Measurements from ENCODE around the gene G3BP2.

DNA sequence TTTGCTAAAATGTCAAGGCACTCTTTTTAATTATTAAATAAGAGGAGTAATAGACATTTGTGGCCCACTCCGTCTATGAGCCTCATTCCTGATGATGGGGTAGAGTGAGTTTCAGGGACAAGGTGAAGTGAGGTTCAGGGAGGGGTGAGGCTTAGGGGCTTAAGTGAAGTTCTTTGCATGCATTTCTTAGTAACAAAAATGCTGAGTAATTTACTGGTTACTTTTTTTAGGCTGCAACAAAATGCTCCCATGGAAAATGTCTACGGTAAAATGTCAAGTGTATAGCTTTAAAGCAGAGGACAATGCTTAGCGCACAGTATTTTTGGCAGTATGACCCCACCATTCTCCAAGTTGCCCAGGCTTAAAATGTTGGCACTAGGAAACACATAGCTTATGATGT lies 49.2 kb upstream of the G3BP2 start:
- TF ChIP-seq, protein P1, sequence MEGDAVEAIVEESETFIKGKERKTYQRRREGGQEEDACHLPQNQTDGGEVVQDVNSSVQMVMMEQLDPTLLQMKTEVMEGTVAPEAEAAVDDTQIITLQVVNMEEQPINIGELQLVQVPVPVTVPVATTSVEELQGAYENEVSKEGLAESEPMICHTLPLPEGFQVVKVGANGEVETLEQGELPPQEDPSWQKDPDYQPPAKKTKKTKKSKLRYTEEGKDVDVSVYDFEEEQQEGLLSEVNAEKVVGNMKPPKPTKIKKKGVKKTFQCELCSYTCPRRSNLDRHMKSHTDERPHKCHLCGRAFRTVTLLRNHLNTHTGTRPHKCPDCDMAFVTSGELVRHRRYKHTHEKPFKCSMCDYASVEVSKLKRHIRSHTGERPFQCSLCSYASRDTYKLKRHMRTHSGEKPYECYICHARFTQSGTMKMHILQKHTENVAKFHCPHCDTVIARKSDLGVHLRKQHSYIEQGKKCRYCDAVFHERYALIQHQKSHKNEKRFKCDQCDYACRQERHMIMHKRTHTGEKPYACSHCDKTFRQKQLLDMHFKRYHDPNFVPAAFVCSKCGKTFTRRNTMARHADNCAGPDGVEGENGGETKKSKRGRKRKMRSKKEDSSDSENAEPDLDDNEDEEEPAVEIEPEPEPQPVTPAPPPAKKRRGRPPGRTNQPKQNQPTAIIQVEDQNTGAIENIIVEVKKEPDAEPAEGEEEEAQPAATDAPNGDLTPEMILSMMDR (IDR thresholded peaks at IDR 0.05) = no peak
- TF ChIP-seq POLR2A (IDR thresholded peaks at IDR 0.05) = no peak

Measured in lower leg skin (tissue), 3 donors.